Upper lobe of right lung (tissue), 1 donor: ENCODE results near the gene CDC42EP5. TPM values are rescaled to one million over a fixed set of nuclear protein-coding genes. Genes with fewer than 3 reads are reported as not detected.

Experiments
- ATAC-seq: fragments of 200-7000 bp; cut with Tn5 transposase; one replicate; pipeline ENCODE4 v1.9.1; 2020; ENCODE audit warnings: mild to moderate bottlenecking, moderate library complexity
- DNase-seq: peaks from one replicate; pipeline ENCODE4 v3.0.0-alpha.2; 2020
- H3K27ac ChIP-seq: fragments of 200-600 bp; one replicate; pipeline ENCODE4 v1.8.0; 2022
- H3K27me3 ChIP-seq: fragments of 200-600 bp; one replicate; pipeline ENCODE4 v1.8.0; 2022; ENCODE audit warnings: mild to moderate bottlenecking
- H3K36me3 ChIP-seq: fragments of 200-600 bp; one replicate; pipeline ENCODE4 v1.8.0; 2022
- H3K4me1 ChIP-seq: fragments of 200-600 bp; one replicate; pipeline ENCODE4 v1.8.0; 2022
- H3K4me3 ChIP-seq: fragments of 200-600 bp; one replicate; pipeline ENCODE4 v1.8.0; 2022; ENCODE audit warnings: mild to moderate bottlenecking
- H3K9me3 ChIP-seq: fragments of 200-600 bp; one replicate; pipeline ENCODE4 v1.8.0; 2022
- intact Hi-C: fragments of 100-400 bp; cut with DNase I; formaldehyde crosslinking; loops from one replicate; pipeline ENCODE4 v1.11.0; 2022
- total RNA-seq: library from RNA; stranded (reverse); fragmentation: NEBNext Ultra II Directional; extraction: Animal tissue kit (Norgen Biotek cat#: 25700); gene quantifications from one replicate; pipeline ENCODE4 v1.2.1, GENCODE V29; 2021
- TF ChIP-seq, protein P1 (sequence below): fragments of 200-600 bp; IDR thresholded peaks from one replicate; pipeline ENCODE4 v1.8.0; 2022; ENCODE audit warnings: antibody characterized with exemption
- donor health status: DM: no; HTN: yes; CAD: no; lungs with severe emphysema.

CDC42EP5 gene
- total RNA-seq, 1 donor from 2014 or later = 38.2 TPM

DNA sequence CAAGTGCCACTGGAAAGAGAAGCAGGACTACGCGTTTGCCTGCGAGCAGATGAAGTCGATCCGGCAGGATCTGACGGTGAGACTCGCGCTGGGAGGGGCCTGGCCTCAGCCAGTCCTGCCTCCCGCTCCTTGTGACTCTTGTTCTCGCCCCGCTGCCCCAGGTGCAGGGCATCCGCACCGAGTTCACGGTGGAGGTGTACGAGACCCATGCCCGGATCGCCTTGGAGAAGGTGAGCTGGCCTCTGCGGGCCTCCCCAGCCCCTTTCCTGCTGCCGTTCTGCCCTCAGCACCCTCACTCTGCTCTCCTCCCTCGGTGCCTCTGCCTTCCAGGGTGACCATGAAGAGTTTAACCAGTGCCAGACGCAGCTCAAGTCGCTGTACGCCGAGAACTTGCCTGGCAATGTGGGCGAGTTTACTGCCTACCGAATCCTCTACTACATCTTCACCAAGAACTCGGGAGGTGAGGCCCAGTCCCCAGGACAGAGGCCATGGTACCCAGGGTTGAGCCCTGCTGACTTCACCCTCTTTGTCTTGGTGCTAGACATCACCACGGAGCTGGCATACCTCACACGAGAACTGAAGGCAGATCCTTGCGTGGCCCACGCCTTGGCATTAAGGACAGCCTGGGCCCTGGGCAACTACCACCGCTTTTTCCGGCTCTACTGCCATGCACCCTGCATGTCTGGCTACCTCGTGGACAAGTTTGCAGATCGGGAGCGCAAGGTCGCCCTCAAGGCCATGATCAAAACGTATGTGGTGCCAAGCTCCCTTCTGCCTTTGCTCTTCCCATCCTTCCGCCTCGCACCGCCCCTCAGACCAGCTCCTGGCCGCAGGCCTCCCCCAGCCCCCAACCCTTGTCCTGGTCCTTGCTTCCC is 15.1 kb downstream of the CDC42EP5 start:
- no peak overlapping the region for H3K4me3 ChIP-seq
- intact Hi-C loops = no loop called here
- H3K36me3 ChIP-seq = peaks cover 90% of the 10 kb centered on the region
- TF ChIP-seq, protein P1, sequence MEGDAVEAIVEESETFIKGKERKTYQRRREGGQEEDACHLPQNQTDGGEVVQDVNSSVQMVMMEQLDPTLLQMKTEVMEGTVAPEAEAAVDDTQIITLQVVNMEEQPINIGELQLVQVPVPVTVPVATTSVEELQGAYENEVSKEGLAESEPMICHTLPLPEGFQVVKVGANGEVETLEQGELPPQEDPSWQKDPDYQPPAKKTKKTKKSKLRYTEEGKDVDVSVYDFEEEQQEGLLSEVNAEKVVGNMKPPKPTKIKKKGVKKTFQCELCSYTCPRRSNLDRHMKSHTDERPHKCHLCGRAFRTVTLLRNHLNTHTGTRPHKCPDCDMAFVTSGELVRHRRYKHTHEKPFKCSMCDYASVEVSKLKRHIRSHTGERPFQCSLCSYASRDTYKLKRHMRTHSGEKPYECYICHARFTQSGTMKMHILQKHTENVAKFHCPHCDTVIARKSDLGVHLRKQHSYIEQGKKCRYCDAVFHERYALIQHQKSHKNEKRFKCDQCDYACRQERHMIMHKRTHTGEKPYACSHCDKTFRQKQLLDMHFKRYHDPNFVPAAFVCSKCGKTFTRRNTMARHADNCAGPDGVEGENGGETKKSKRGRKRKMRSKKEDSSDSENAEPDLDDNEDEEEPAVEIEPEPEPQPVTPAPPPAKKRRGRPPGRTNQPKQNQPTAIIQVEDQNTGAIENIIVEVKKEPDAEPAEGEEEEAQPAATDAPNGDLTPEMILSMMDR = no peak
- H3K9me3 ChIP-seq = no peaks in the 10 kb centered on the region
- DNase-seq (no peak), ATAC-seq (no peak)
- H3K27ac ChIP-seq = no peak overlapping the region
- peaks cover 22% of the 10 kb centered on the region for H3K4me1 ChIP-seq
- no peaks in the 10 kb centered on the region for H3K27me3 ChIP-seq

DNA sequence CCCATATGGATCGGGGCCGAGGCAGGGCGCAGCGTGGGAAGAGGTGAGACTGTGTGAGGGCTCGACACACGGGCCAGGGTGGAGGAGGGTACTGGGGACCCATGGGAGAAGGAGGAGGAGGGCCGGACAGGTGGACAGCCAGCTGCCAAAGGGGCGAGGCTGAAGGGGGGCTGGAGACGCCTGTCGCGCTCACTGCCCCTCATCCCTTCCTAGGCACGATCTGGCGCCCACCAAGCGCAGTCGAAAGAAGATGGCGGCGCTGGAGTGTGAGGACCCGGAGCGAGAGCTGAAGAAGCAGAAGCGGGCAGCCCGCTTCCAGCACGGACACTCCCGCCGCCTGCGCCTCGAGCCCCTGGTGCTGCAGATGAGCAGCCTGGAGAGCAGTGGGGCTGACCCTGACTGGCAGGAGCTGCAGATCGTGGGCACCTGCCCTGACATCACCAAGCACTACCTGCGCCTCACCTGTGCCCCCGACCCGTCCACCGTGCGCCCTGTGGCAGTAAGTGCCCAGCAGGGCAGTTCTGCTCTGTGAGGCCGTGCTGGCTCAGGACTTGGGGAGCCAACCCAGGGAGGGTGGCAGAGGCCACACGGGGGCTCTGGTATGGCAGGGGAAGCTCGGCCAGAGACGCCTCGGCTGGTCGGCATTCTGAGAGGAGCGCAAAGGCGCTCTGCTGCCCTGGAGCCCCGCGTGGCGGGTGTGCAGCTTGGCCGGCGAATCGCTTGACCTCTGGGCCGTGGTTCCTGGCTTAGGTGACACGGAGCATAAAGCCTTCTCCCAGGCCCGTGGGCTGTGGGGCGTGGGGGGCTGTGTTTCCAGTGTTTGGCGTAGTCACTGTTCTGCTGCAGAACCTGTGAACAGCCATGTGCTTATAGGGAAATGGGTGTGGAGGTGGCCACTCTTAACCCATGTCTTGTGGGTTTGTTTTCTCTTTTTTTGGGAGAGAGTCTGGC is 16.4 kb downstream of the CDC42EP5 start:
- DNase-seq = no peak
- Histone ChIP-seq H3K36me3 (peaks cover 96% of the 10 kb centered on the region), H3K27me3 (no peaks in the 10 kb centered on the region), H3K27ac (no peak overlapping the region), H3K4me1 (peaks cover 16% of the 10 kb centered on the region), H3K9me3 (no peaks in the 10 kb centered on the region), H3K4me3 (no peak overlapping the region)
- no peak for ATAC-seq
- TF ChIP-seq, protein P1 = no peak
- intact Hi-C loops = no loop called here

DNA sequence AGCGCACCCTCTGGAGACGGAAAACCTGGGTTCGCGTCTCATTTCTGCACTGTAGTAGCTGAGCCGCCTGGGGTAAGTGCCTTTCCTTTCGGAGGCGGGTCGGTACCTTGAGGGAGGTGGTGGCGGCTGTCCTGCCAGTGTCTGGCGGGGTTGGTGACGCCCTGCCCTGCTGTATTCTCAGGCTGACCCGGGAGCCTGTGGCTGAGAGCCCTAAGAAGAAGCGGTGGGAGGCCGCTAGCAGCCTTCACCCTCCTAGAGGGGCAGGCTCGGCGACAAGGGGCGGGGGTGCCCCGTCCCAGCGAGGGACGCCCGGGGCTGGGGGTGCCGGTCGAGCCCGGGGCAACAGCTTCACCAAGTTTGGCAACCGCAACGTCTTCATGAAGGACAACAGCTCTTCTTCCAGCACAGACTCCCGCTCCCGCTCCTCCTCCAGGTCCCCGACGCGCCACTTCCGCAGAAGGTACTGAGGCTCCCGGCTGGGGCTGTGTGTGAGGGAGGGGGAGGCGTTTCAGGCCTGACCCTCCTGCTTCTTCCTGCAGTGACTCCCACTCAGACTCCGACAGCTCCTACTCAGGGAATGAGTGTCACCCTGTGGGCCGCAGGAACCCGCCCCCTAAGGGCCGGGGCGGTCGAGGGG is 17.2 kb downstream of the CDC42EP5 start:
- Histone ChIP-seq H3K27ac (no peak overlapping the region), H3K36me3 (peaks cover 99% of the 10 kb centered on the region), H3K27me3 (no peaks in the 10 kb centered on the region), H3K4me1 (peaks cover 16% of the 10 kb centered on the region), H3K4me3 (no peak overlapping the region), H3K9me3 (no peaks in the 10 kb centered on the region)
- intact Hi-C loops = no loop called here
- TF ChIP-seq, protein P1 = no peak
- DNase-seq = no peak
- no peak for ATAC-seq

- no peak overlapping the region for H3K4me3 ChIP-seq
- no peak overlapping the region for H3K27ac ChIP-seq
- DNase-seq (no peak), ATAC-seq (no peak)
- H3K36me3 ChIP-seq = peaks cover 90% of the 10 kb centered on the region
- no peaks in the 10 kb centered on the region for H3K27me3 ChIP-seq
- TF ChIP-seq, protein P1 = no peak
- H3K9me3 ChIP-seq = no peaks in the 10 kb centered on the region
- peaks cover 25% of the 10 kb centered on the region for H3K4me1 ChIP-seq
- intact Hi-C loops = no loop called here
Observed at GRCh38 chr19:54454781-54455675, 18.1 kb downstream of the CDC42EP5 start.
